K562 (cell line): ENCODE results near the gene TGFB1I1. TPM values are rescaled to one million over a fixed set of nuclear protein-coding genes. Genes with fewer than 3 reads are reported as not detected.

Source experiments
- ATAC-seq: fragments of 200-7000 bp; cut with Tn5 transposase; 3 replicates; pipeline ENCODE4 v1.9.1; 2020; ENCODE audit warnings: moderate library complexity
- BruUV-seq: library from RNA; stranded (reverse); fragments of 400-500 nt; replicated peaks from 2 replicates; lab custom pipeline; 2021; lab: Mats Ljungman, UMichigan
- CTCF ChIA-PET: fragments of 300-600 bp; formaldehyde crosslinking; extraction: SDS; loops from one replicate; lab custom pipeline; 2021; ENCODE audit warnings: low intra/inter-chr PET ratio; lab: Yijun Ruan, JAX
- POLR2A ChIA-PET: fragments of 300-600, 350-650 bp; sonication (Branson Sonifier 250); formaldehyde crosslinking; extraction: SDS; loops from one replicate; lab custom pipeline; 2021; ENCODE audit warnings: antibody characterized with exemption, inconsistent platforms; lab: Yijun Ruan, JAX
- DNase-seq, 4 experiments: peaks; one replicate each; pipeline versions ENCODE4 v3.0.0 to v3.0.0-alpha.2; 2011 to 2018; ENCODE audit warnings: low spot score in 3 of 4, mixed read lengths in 3 of 4; ENCODE audit errors: extremely low read depth in 1 of 4
- FAIRE-seq: peaks from 2 replicates; lab custom pipeline; 2011; peaks lifted over from hg19 to GRCh38; lab: Jason Lieb, UNC
- H2AFZ ChIP-seq: 2 replicates; pipeline ENCODE4 v1.6.0; 2011; ENCODE audit warnings: low read depth, low read length, control low read depth, inconsistent platforms
- H3K27ac ChIP-seq: fragments of 200-600 bp; 3 replicates; pipeline ENCODE4 v1.8.0; 2011; ENCODE audit warnings: low read depth, mild to moderate bottlenecking, control low read depth, inconsistent platforms, low read length, moderate library complexity, mixed read lengths; ENCODE audit errors: extremely low read depth
- H3K27me3 ChIP-seq, 2 experiments: fragments of 300-600 bp in 1 of 2; 2 replicates in 1 of 2; 3 replicates in 1 of 2; pipeline versions ENCODE4 v1.6.0 to v1.8.0; 2011; ENCODE audit warnings: inconsistent platforms in 2 of 2, low read length in 2 of 2, mild to moderate bottlenecking in 1 of 2, mixed read lengths in 1 of 2, moderate library complexity in 1 of 2; ENCODE audit not compliant: control insufficient read depth in 2 of 2, insufficient read depth in 2 of 2
- H3K36me3 ChIP-seq: fragments of 300-600 bp; 3 replicates; pipeline ENCODE4 v1.8.0; 2011; ENCODE audit warnings: mild to moderate bottlenecking, low read length, inconsistent platforms; ENCODE audit not compliant: control insufficient read depth, insufficient read depth
- H3K4me1 ChIP-seq, 2 experiments: fragments of 200-600 bp in 1 of 2; replicated peaks in 1 of 2; 2 replicates in 1 of 2; 3 replicates in 1 of 2; pipeline versions ENCODE4 v1.5.1 to v1.8.0; 2011; ENCODE audit warnings: inconsistent platforms in 2 of 2, low read length in 2 of 2, mild to moderate bottlenecking in 1 of 2, mixed read lengths in 1 of 2, moderate library complexity in 1 of 2; ENCODE audit not compliant: control insufficient read depth in 2 of 2, insufficient read depth in 2 of 2
- H3K4me2 ChIP-seq: 2 replicates; pipeline ENCODE4 v1.6.1; 2011; ENCODE audit warnings: low read length, control low read depth, inconsistent platforms, mixed read lengths; ENCODE audit not compliant: insufficient read depth
- H3K4me3 ChIP-seq: fragments of 200-600 bp; sonication (generic), shearing (Covaris generic); 2 replicates; pipeline ENCODE4 v1.5.1; 2016; ENCODE audit warnings: control low read depth, inconsistent platforms
- H3K79me2 ChIP-seq: fragments of 200-600 bp; 3 replicates; pipeline ENCODE4 v1.8.0; 2011; ENCODE audit warnings: low read length, inconsistent platforms; ENCODE audit not compliant: control insufficient read depth, insufficient read depth
- H3K9ac ChIP-seq, 2 experiments: 2 replicates each; pipeline versions ENCODE4 v1.6.0 to v1.6.1; 2011; ENCODE audit warnings: low read depth in 2 of 2, low read length in 2 of 2, control low read depth in 1 of 2, inconsistent platforms in 1 of 2, mild to moderate bottlenecking in 1 of 2, mixed read lengths in 1 of 2; ENCODE audit not compliant: insufficient read depth in 1 of 2
- H3K9me1 ChIP-seq: one replicate; pipeline ENCODE4 v1.6.0; 2011; ENCODE audit warnings: inconsistent platforms, mild to moderate bottlenecking, low read length, moderate library complexity; ENCODE audit not compliant: control insufficient read depth, insufficient read depth
- H3K9me3 ChIP-seq: replicated peaks from 2 replicates; pipeline ENCODE4 v1.5.1; 2011; ENCODE audit warnings: low read depth, low read length, inconsistent platforms; ENCODE audit not compliant: control insufficient read depth, insufficient read depth
- H4K20me1 ChIP-seq: replicated peaks from 2 replicates; pipeline ENCODE4 v1.6.1; 2011; ENCODE audit warnings: low read length, inconsistent platforms, mixed read lengths; ENCODE audit not compliant: control insufficient read depth, insufficient read depth
- CBFA2T2 ChIP-seq: fragments of 450-650 bp; conservative IDR thresholded peaks from 2 replicates; pipeline ENCODE4 v1.6.1; 2017; ENCODE audit warnings: mild to moderate bottlenecking
- DNMT1 ChIP-seq: fragments of 450-650 bp; IDR thresholded peaks from 2 replicates; pipeline ENCODE4 v1.6.1; 2016; ENCODE audit warnings: antibody characterized with exemption, mild to moderate bottlenecking
- ELF1 ChIP-seq: fragments of 200-800 bp; sonication (Bioruptor generic); IDR thresholded peaks from 2 replicates; pipeline ENCODE4 v1.6.1; 2016; ENCODE audit warnings: missing genetic modification characterization, missing compliant biosample characterization
- MAZ ChIP-seq, 2 experiments: fragments of 450-650 bp in 1 of 2; sonication (generic) in 1 of 2; formaldehyde crosslinking; IDR thresholded peaks in 1 of 2; conservative IDR thresholded peaks in 1 of 2; 2 replicates each; pipeline versions ENCODE4 v1.4.0 to v1.5.0; 2020; ENCODE audit warnings: mild to moderate bottlenecking in 1 of 2, missing genetic modification reagents in 1 of 2
- MEF2A ChIP-seq: IDR thresholded peaks from 2 replicates; pipeline ENCODE4 v1.6.1; 2011; ENCODE audit warnings: low read depth, mild to moderate bottlenecking, low read length, moderate library complexity; ENCODE audit not compliant: control insufficient read depth
- NR2C1 ChIP-seq, 2 experiments: fragments of 450-650 bp; IDR thresholded peaks; 2 replicates each; pipeline ENCODE4 v1.6.1; 2017; ENCODE audit warnings: mild to moderate bottlenecking in 2 of 2, antibody characterized with exemption in 1 of 2, inconsistent platforms in 1 of 2, missing compliant biosample characterization in 1 of 2, missing genetic modification characterization in 1 of 2
- PCBP2 ChIP-seq: fragments of 200-400 bp; formaldehyde crosslinking; IDR thresholded peaks from 2 replicates; pipeline ENCODE4 v1.6.1; 2018; ENCODE audit warnings: low read length, low read depth, mild to moderate bottlenecking, moderate library complexity; ENCODE audit not compliant: poor library complexity, severe bottlenecking
- POLR2G ChIP-seq: fragments of 200-400 bp; formaldehyde crosslinking; IDR thresholded peaks from 2 replicates; pipeline ENCODE4 v1.6.1; 2017; ENCODE audit warnings: low read depth, mild to moderate bottlenecking, antibody characterized with exemption, low read length, moderate library complexity
- POLR3A ChIP-seq: IDR thresholded peaks from 2 replicates; pipeline ENCODE4 v1.6.1; 2011; ENCODE audit warnings: borderline replicate concordance, mild to moderate bottlenecking, moderate library complexity; ENCODE audit not compliant: insufficient read length, insufficient read depth; ENCODE audit errors: extremely low read depth
- PTBP1 ChIP-seq: fragments of 200-400 bp; formaldehyde crosslinking; IDR thresholded peaks from 2 replicates; pipeline ENCODE4 v1.6.1; 2017; ENCODE audit warnings: low read depth, low read length
- YY1 ChIP-seq, 3 experiments: IDR thresholded peaks; 2 replicates each; pipeline ENCODE4 v1.6.1; 2011; ENCODE audit warnings: low read length in 2 of 3, mild to moderate bottlenecking in 2 of 3, moderate library complexity in 2 of 3, borderline replicate concordance in 1 of 3, control low read depth in 1 of 3, low read depth in 1 of 3; ENCODE audit not compliant: insufficient read depth in 3 of 3, insufficient replicate concordance in 2 of 3, control insufficient read depth in 1 of 3, insufficient read length in 1 of 3; ENCODE audit errors: extremely low read depth in 1 of 3
- ZKSCAN8 ChIP-seq: fragments of 200-800 bp; sonication (Bioruptor generic); IDR thresholded peaks from 2 replicates; pipeline ENCODE4 v1.6.1; 2016; ENCODE audit warnings: missing genetic modification characterization, missing compliant biosample characterization
- ZNF778 ChIP-seq: fragments of 450-650 bp; formaldehyde crosslinking; IDR thresholded peaks from 2 replicates; pipeline ENCODE4 v1.4.0; 2020; ENCODE audit warnings: mild to moderate bottlenecking, moderate library complexity
- WGBS: fragments of 100-300 bp; shearing (Covaris generic); methylation state at CpG from one replicate; pipeline ENCODE4 v1.1.6; 2016; ENCODE audit warnings: low coverage, mixed read lengths; ENCODE audit not compliant: insufficient coverage; ENCODE audit errors: missing lambda C conversion rate; 5-methylcytosine and 5-hydroxymethylcytosine counted together
- in situ Hi-C: fragments of 300-500 bp; cut with MboI; formaldehyde crosslinking; loops from 4 replicates; pipeline ENCODE4 v1.15.0; 2018; ENCODE audit warnings: inconsistent platforms, mixed read lengths
- intact Hi-C: fragments of 100-400 bp; cut with micrococcal nuclease; formaldehyde crosslinking; loops from 2 replicates; pipeline ENCODE4 v1.14.2; 2022
- polyA plus RNA-seq, 8 experiments: library from polyadenylated mRNA; depleted of rRNA in 4 of 8; stranded (reverse) in 5 of 8; unstranded in 3 of 8; fragments of >200 nt; fragmentation: Nextera tagmentation in 2 of 8; fragmentation: Illumina TruSeq in 1 of 8; extraction: Ambion mirVana in 2 of 8; extraction: Trizol in 1 of 8; gene quantifications; 2 replicates each; pipeline versions ENCODE4 v1.2.1 to v1.2.3, GENCODE V29; 2011 to 2014; ENCODE audit warnings: inconsistent platforms in 1 of 8, missing spikeins in 1 of 8
- total RNA-seq, 7 experiments: library from RNA; depleted of rRNA in 6 of 7; stranded (reverse); fragments of >200 nt in 6 of 7; fragmentation: Illumina TruSeq in 2 of 7; extraction: Trizol in 2 of 7; gene quantifications; 2 replicates each; pipeline versions ENCODE4 v1.2.1 to v1.2.3, GENCODE V29; 2011 to 2021; ENCODE audit warnings: low replicate concordance in 1 of 7
- TF ChIP-seq, protein P1 (sequence below): fragments of 450-650 bp; formaldehyde crosslinking; IDR thresholded peaks from 2 replicates; pipeline ENCODE4 v1.4.0; 2022; ENCODE audit warnings: missing genetic modification characterization
- TF ChIP-seq, protein P2 (sequence below): sonication (generic); formaldehyde crosslinking; IDR thresholded peaks from 2 replicates; pipeline ENCODE4 v1.8.0; 2023; ENCODE audit warnings: mild to moderate bottlenecking, missing genetic modification reagents

TGFB1I1 gene
- total and polyA plus RNA-seq, 9 of the 15 experiments (the other 6 are each of a cell fraction or from before 2014, with no cell fraction given), result 0.04 to 0.91 (median 0.19) TPM

DNA sequence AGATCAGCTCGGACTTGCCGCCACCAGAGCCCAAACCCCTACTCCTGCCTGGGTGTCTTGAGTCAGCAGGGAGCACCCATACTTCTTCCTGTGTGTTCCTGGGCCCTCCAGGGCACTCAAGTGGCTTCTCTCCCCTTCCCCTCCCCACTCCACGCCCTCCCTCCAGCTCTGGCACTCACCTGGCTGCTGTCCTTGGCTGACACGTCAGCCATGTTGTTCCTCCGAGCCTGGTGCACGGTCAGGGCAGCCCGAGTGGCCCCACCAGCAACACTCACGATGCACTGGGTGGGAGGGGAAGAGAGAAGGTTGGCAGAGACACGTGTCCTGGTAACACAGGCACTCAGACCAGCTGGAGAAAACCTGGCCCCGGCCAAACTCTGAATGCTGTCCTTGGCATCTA is 24.7 kb downstream of the TGFB1I1 start (continued):
- no peak for TF ChIP-seq POLR3A
- TF ChIP-seq MEF2A, result no peak
- 0 out of 2 replicates have a peak, but pooled peaks have one; percentile 29 for TF ChIP-seq POLR2G
- TF ChIP-seq, protein P1, sequence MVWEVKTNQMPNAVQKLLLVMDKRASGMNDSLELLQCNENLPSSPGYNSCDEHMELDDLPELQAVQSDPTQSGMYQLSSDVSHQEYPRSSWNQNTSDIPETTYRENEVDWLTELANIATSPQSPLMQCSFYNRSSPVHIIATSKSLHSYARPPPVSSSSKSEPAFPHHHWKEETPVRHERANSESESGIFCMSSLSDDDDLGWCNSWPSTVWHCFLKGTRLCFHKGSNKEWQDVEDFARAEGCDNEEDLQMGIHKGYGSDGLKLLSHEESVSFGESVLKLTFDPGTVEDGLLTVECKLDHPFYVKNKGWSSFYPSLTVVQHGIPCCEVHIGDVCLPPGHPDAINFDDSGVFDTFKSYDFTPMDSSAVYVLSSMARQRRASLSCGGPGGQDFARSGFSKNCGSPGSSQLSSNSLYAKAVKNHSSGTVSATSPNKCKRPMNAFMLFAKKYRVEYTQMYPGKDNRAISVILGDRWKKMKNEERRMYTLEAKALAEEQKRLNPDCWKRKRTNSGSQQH (CRISPR knock-in tag), result no peak
- TF ChIP-seq ELF1 (tag), result no peak

DNA sequence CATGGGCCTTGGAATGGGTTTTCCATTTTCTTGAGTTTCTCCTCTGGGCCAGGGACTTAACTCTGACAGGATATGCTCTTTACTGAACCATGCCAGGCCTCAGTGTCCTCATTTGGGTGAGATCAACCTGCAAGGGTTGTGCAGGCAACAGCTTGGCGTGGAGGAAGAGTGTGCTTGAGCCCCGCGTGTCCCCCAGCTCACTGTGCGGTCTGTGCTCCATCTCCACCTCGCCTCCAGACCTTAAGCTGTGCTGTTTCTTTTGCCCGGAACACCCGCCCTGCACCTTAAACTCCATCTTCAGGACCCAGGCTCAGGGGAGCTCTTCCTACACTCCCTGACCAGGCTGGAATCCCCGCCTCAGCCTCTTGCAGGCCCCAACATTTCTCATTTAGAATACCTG is 26.5 kb downstream of the TGFB1I1 start:
- FAIRE-seq (no peak), ATAC-seq (no peak), DNase-seq (no peak)
- BruUV-seq, result no TSS peak
- no peak overlapping the region for H2AFZ ChIP-seq
- in situ Hi-C loops, result no loop called here
- no peak overlapping the region for H3K4me2 ChIP-seq
- ChIA-PET POLR2A (interaction anchor here (0.6 to 1.9 kb wide), 5 partner anchors 9 to 60 kb away, joined by 3 to 9 read pairs (median 4); partner anchors contain the start of gene RUSF1), CTCF (no interaction called here)
- H4K20me1 ChIP-seq, result no peaks in the 10 kb centered on the region
- no peaks in the 10 kb centered on the region for H3K79me2 ChIP-seq
- peaks cover 2% of the 10 kb centered on the region for H3K9me1 ChIP-seq
- no peak overlapping the region for H3K27ac ChIP-seq
- H3K4me3 ChIP-seq, result no peak overlapping the region
- 96% methylated on average over 6 of the region's 8 CpGs for WGBS
- H3K27me3 ChIP-seq, result no peaks in the 10 kb centered on the region
- no peaks in the 10 kb centered on the region for H3K4me1 ChIP-seq
- H3K36me3 ChIP-seq, result peaks cover 61% of the 10 kb centered on the region; the same call in 2 of the 3 replicates
- intact Hi-C loops, result no loop called here
- 0 out of 4 replicates have a peak overlapping the region, but pooled peaks of 1 of the 2 experiments have one; percentile 21 for H3K9ac ChIP-seq
- H3K9me3 ChIP-seq, result no peaks in the 10 kb centered on the region
- no peak for TF ChIP-seq NR2C1 (IDR thresholded peaks at IDR 0.05)
- no peak for TF ChIP-seq NR2C1 (tag; IDR thresholded peaks at IDR 0.05)
- no peak for TF ChIP-seq MAZ (CRISPR knock-in tag; conservative IDR thresholded peaks at IDR 0.05 in 1 of 2, IDR thresholded peaks at IDR 0.05 in 1 of 2)
- TF ChIP-seq ZNF778 (CRISPR knock-in tag), result no peak
- no peak for TF ChIP-seq CBFA2T2
- TF ChIP-seq, protein P2, sequence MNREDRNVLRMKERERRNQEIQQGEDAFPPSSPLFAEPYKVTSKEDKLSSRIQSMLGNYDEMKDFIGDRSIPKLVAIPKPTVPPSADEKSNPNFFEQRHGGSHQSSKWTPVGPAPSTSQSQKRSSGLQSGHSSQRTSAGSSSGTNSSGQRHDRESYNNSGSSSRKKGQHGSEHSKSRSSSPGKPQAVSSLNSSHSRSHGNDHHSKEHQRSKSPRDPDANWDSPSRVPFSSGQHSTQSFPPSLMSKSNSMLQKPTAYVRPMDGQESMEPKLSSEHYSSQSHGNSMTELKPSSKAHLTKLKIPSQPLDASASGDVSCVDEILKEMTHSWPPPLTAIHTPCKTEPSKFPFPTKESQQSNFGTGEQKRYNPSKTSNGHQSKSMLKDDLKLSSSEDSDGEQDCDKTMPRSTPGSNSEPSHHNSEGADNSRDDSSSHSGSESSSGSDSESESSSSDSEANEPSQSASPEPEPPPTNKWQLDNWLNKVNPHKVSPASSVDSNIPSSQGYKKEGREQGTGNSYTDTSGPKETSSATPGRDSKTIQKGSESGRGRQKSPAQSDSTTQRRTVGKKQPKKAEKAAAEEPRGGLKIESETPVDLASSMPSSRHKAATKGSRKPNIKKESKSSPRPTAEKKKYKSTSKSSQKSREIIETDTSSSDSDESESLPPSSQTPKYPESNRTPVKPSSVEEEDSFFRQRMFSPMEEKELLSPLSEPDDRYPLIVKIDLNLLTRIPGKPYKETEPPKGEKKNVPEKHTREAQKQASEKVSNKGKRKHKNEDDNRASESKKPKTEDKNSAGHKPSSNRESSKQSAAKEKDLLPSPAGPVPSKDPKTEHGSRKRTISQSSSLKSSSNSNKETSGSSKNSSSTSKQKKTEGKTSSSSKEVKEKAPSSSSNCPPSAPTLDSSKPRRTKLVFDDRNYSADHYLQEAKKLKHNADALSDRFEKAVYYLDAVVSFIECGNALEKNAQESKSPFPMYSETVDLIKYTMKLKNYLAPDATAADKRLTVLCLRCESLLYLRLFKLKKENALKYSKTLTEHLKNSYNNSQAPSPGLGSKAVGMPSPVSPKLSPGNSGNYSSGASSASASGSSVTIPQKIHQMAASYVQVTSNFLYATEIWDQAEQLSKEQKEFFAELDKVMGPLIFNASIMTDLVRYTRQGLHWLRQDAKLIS (CRISPR knock-in tag), result no peak
- TF ChIP-seq PTBP1, result no peak
- TF ChIP-seq PCBP2, result no peak
- no peak for TF ChIP-seq YY1 (IDR thresholded peaks at IDR 0.05; ENCODE audit: borderline replicate concordance in 1 of 3, control insufficient read depth in 1 of 3, extremely low read depth in 1 of 3, insufficient read depth in 3 of 3, insufficient read length in 1 of 3, insufficient replicate concordance in 2 of 3, low read depth in 1 of 3, low read length in 2 of 3)
- no peak for TF ChIP-seq ZKSCAN8 (CRISPR knock-in tag)
- no peak for TF ChIP-seq DNMT1
